GM19099 (cell line): ENCODE measurements around the gene EBF3.

Experiments
- POLR2A ChIP-seq: IDR thresholded peaks from 3 replicates; pipeline ENCODE4 v1.6.1; 2011; ENCODE audit warnings: low read depth; ENCODE audit not compliant: insufficient read length; ENCODE audit errors: extremely low read depth

The EBF3 gene

DNA sequence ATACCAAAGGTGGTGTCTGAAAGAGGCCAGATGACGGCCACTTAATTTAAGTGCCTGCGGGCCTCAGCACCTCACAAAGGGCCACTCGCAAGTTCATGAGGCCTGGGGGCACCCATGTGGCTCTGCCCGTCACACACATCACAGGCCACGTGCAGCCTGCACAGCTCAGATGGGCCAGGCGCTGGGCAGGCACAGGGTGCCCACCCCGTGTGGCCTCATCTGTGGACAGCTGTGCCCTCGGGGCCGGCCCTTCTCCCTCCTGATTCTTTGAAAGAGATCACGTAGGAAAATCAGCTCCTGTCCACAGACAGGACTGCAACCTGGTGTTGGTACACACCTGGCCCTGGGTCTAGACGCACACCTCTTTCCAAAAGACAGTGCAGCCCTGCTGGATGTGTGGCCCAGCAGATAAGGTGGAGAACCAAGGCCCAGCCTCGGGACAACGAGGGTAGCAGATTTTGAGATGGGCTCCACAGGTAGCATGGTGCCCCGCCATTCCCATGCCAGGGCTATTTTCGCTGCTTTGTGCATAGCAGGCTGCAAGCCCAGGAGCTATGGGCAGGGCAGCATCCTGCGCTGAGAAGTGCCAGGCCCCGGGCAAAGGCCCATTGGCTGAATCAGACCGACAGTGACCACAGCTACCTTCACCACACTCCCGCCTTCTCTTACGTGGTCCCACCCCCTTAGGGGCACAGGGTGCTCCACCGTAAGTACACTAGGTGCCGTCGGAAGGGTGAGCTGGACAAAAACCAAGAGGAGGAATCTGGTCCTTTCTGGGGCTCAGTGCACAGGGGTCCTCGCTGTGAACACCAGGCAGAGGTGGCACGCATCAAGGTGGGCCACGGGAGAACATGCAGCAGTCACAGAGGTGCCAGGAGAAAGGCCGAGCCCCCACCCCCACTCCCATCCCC is 124.5 kb downstream of the EBF3 start:
- no peak for TF ChIP-seq POLR2A

DNA sequence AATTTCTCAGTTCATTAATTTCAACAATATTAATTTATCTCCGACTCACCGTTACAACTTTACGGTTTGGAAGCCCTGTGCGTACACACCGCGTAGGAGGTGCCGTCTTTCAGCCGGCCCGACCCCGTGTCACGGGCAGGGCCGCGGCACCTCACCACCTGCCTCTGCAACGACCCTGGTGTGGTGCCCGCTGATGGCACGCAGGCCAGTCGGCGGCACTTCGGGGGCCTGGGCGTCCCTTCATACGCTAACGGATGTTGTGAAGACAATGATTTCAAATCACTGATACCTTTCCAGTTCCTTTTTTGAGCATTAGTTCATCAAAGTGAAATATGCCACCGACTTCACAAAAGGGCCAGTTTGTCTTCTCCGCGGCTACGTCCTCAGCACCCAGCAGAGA is 125.3 kb downstream of the EBF3 start:
- no peak for TF ChIP-seq POLR2A

DNA sequence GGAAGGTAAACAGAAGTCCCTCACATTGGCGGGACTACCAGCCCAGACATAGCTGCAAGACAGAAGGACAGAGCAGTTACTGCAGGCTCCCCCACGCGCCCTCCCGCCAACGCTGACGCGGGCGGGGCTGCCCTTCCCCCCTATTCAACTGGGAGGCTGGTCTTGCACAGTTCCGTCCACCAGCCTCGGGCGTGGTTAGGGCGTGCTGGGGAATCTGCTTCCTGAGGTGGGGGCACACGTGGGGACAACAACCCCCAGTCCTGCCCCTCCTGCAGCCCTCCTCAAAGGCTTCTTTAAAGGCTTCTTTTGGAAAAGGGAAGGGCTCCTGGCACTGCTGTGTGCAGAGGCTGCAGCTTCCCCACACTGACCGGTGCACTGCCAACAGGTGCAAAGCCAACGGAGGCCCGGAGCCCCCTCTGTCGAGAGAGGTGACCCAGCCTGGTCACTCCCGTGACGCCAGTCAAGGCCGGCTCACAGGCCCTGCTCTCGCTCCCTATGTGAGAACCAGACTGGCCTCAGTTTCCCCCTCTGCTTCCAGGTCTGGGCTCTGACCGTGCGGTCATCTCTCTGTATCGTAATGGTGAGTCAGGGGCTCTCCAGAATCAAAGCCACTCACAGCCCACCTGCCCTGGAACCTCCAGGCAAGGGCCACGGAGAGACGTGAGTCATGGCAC is 126.0 kb downstream of the EBF3 start:
- TF ChIP-seq POLR2A = no peak

DNA sequence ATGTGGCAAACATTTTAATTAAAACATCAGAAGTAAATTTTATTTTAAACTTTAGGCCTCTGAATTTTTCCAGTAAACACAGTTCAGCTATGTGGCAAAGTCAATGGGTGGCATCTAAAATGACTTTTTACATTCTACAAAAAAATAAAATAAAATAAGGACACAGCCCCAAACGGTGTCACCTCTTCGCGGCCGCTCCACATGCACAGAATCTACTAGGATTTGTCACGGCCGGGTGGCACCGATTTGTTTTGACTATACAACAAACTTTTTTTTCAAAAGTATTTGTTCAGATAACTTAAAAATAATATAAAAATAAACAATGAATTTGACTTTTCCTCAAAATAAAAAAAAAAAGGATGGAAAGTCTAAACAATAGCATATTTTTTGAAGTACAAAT is 127.8 kb downstream of the EBF3 start:
- TF ChIP-seq POLR2A = no peak

DNA sequence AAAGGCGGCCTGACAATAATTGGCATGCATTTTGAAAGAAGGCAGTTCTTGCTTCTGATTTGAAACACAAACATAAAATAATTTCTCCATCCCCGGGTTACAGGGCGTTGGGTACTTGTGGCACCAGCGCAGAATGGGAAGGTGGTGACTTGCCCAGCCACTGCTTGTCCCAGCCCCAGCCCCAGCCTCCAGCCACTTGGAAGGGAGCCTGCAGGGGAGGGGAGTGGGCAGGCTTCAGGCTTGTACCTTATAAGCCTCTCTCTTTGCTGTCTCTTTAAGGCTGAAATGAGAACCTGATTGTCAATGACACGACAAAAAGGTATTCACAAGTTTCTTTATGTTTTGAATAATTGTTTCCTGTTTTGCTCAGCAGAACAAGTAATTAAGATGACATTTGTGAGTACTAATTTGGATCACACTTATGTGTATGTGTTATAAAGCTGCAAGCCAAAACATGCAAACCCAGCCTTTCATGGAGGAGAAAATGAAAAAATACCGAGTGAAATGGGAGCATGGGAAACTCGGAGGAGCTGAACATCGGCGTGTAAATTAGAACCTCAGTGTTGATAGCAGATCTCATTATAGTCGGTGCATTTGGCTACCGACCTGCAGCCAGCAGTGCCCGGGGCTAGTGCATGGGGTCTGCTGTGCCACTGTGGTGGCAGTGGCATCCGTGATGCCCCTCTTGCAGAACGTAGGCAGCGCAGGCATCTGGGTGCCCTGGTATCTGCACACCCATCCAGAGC is 129.9 kb downstream of the EBF3 start:
- no peak for TF ChIP-seq POLR2A

DNA sequence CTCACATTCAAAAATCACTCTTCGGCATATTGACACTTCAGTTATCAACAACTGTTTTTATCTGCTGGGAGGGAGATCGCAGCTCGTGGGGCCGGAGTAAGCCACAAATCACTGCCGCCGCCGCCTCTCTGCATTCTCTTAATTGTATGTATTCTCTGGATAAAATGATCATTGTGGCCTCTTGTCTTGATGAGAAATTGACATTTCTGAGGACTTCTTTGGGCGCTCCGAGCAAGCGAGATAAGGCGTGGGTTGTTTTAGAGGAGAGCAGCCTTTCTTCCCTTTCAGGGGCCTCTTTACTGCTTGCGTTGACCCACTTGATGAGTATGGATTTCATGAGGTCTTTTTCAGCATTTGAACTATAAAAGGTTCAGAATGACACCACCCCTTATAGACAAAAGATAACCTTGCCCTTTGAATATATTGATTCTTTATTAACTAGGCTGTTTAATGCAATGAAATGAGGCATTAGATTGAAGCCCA is 130.6 kb downstream of the EBF3 start:
- no peak for TF ChIP-seq POLR2A

DNA sequence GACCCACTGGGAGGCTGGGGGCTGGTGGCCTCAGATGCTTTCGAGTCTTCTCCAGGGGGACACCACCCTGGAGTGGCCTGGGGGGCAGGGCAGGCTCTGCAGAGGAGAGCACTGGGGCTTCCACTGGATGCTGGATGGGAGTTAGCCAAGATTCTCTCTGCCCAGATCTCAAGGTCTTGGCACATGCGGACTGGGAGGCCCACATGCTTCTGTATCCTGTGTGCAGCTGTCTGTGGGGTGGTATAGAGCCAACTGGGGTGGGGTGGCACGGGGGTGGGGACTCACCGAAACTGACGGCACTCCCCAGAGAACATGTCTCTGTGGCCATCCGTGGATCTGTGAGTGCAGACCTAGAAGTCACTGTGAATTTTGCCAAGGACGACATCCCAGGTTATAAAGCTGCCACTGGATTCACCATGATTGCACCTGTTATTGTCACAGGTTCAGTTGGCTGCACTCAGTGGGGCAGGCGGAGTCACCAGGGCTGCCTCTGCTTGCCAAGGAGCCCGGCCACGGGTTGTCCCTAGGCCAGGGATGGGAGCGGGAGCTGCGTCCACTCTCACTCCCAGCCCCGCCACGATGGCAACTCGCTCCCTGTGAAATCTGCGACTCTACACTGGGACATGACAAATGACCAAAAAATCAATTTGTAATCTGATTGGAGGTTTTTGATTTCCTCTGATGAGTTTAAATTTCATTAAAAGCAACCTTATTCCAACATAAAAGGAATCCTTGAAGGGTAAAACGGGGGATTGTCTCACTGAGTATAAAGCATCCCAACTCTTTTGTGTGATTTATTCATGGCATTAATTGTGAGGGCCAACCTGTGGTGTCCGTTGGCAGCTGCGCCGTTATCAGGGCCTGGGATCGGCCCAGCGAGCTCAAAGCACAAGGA is 131.3 kb downstream of the EBF3 start:
- TF ChIP-seq POLR2A = no peak

DNA sequence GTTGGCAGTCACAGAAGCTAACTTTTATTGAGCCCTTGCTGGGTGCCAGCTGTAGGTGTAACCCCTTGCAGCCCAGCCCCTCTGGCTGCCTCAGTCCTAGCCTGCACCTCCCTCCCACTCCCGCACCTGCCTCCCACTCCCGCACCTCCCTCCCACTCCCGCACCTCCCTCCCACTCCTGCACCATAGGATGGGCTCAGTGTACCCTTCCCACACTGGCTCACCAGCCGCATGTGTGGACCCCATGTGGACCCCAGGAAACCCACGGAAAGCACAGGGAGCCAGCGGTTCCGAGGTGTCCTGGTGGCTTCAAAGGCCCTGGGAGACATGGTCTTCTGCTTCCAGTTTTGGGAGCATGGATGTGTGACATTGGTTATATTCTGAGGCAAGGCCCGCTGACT is 132.9 kb downstream of the EBF3 start:
- TF ChIP-seq POLR2A = no peak

DNA sequence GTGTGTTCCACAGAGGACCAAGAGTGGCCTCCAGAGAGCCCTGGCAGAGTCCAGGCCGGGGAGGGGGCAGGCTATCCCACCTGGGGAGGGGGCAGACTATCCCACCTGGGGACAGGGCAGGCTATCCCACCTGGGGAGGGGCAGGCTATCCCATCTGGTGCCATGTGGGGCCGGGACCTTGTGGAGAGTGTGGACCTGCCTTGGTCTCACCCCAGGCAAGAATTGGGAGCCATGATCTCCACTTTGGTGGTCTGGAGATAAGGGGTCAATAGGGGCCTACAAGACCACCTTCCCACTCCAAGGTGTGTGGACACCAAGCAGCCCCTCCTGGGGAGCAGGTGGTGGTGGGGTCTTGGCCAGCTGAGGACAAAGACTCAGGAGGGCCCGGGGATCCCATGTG is 138.2 kb downstream of the EBF3 start:
- no peak for TF ChIP-seq POLR2A

DNA sequence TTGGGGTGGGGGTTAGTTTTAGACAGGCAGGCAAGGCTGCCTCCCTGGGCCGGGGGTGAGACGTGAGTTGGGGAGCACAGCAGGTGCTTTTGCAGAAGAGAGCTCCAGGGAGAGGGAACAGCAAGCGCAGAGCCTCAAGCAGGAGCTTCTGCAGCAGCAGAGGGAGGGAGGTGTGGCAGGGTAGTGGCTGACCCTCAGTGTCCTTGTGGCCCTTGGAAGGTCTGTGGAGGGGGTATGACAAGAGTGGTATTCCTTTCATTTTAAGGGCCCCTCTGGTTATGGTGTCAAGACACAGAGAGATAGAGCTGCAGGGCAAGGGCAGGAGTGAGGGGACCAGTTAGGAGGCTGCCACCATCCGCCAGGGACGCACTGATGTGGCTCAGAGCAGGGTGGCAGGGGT is 138.9 kb downstream of the EBF3 start:
- TF ChIP-seq POLR2A = no peak

DNA sequence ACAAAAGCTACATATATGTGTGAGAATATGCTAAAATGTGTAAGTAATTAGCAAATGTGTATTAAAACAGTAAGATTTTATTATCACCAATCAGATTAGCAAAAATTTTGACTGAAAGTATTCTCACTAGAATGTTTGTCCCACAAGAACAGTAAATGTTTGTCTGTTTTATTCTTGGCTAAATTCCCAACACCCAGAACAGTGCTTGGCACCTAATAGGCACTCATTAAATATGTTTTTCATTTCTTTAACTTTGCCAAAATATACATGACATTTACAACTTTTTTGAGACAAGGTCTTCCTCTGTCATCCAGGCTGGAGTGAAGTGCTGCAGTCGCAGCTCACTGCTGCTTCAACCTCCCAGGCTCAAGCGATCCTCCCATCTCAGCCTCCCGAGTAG is 143.6 kb downstream of the EBF3 start:
- TF ChIP-seq POLR2A = no peak

DNA sequence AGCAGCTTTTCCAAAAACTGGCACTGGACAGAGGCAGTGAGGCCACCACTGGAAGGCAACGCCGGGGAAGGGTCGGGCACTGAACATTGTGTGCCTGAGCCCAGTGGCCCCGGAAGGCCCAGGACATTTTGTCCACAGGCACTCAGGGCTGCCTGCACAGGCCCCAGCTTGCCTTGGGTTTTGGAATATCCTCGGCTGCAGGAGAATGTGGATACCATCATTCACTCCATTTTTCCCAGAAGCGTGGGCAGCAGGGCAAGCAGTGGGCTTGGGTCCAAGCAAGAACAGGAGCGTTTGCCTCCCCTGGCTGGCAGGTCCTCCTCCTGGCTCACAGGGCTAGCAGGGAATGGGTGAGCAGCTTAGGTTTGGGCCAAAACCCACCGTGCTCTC is 147.4 kb downstream of the EBF3 start:
- TF ChIP-seq POLR2A = no peak

DNA sequence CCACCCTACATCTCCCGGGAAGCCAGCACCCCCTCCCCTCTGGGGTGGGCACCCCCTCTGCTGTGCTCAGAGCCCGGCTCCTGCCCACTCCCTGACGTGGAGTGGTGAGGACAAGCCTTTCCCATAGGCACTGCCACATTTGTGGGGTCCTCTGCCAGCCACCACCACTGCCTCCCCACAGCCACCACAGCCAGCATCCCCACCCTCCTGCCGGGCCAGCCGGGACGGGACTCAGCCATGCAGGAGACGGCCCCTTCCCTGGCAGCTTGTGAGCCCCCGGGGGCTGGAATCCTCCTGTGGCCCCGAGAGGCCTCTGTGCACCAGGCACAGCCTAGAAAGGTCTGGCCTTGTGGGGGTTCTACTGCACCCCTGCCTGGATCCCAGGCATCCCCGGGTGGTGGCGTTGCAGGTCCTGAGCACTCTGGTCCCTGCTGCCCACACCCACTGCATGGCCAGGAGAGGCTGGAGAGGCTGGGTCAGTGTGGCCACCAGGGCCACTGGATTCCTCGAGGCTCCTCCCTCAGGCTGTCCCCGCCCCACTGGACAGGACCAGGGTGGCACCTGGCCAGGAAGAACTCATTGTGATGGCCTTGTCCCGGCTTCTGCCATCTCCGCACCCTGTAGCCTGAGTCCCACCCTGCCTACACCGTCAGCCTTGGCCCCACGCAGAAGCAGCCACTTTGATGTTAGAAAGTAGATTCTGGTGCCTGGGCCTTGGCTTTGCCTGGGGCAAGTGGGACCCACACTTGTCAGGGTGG is 148.0 kb downstream of the EBF3 start:
- TF ChIP-seq POLR2A = no peak

DNA sequence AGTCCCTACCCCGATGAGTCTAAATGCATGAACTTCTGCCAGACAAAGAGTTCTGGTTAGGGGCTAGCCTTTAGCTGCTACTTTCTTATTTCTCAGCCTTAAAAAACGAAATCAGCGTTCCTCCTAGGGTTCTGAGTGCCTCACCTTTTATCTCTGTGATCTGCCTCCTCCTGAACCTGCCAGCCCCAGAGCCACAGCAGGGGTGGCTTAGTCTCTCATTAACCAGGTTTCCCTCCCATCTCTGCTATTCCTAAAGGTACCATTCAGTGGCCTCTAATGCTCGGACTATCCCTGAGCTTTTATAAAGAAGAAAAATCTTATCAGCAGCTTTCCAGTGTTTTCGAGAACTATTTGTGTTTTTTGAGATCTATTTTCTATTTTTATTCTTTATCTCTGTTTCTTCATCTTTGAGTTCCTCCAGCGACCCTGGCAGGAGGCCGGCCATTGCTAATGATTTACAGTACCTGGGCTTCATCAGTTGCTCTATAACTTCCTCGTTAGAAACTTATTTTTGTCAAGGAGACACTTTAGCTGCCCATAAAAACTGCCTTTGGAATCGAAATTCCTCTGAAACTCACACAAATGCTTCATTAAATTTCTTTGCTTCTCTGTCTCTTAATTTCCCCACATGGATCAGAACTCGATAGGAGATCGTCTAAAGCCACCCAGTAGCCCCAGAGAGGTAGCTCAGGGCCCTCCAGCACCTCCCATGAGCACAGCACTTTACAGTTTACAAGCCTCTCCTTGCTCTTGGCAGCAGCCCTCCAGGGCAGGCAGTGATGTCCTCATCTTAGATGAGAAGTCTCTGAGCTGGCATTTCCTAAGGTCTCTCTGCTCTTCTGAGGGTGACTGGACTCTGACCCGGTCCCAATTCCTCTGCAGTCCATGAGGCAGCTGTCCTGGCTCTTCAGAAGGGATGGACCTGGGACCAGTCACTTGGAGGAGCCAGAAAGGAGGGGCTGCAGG is 149.1 kb downstream of the EBF3 start:
- no peak for TF ChIP-seq POLR2A
